SU-DHL-6 (cell line): ENCODE measurements around the gene RAX2.

ENCODE experiments used
- CTCF ChIP-seq: fragments of 200-600 bp; sonication (generic); IDR thresholded peaks from one replicate; pipeline ENCODE4 v1.5.1; 2017; ENCODE audit warnings: antibody characterized with exemption, mild to moderate bottlenecking, low read length, moderate library complexity; ENCODE audit not compliant: insufficient read depth, poor library complexity, severe bottlenecking
- EZH2phosphoT487 ChIP-seq: fragments of 200-600 bp; sonication (generic), shearing (Covaris generic); conservative IDR thresholded peaks from 2 replicates; pipeline ENCODE4 v1.6.1; 2018; ENCODE audit warnings: mild to moderate bottlenecking, antibody characterized with exemption, low read length, moderate library complexity, mixed read lengths

- TF ChIP-seq EZH2phosphoT487: no peak
- no peak for TF ChIP-seq CTCF
Measured at GRCh38 chr19:3778899-3779723, 7.1 kb upstream of the RAX2 start.
